Body of pancreas (tissue), 4 donors: ENCODE data around the gene GH1.

Experiments
- POLR2A ChIP-seq, 3 donors: fragments of 450-650 bp; IDR thresholded peaks; one replicate each; pipeline ENCODE4 v1.6.1; 2016; ENCODE audit warnings: antibody characterized with exemption in 3 of 3, mild to moderate bottlenecking in 2 of 3
- TF ChIP-seq, protein P1 (sequence below), 7 experiments: fragments of 450-650 bp in 4 of 7; fragments of 200-600 bp in 3 of 7; sonication (generic) in 3 of 7; IDR thresholded peaks; one replicate each; pipeline ENCODE4 v1.5.1; 2016 to 2019; ENCODE audit warnings: antibody characterized with exemption in 7 of 7

DNA sequence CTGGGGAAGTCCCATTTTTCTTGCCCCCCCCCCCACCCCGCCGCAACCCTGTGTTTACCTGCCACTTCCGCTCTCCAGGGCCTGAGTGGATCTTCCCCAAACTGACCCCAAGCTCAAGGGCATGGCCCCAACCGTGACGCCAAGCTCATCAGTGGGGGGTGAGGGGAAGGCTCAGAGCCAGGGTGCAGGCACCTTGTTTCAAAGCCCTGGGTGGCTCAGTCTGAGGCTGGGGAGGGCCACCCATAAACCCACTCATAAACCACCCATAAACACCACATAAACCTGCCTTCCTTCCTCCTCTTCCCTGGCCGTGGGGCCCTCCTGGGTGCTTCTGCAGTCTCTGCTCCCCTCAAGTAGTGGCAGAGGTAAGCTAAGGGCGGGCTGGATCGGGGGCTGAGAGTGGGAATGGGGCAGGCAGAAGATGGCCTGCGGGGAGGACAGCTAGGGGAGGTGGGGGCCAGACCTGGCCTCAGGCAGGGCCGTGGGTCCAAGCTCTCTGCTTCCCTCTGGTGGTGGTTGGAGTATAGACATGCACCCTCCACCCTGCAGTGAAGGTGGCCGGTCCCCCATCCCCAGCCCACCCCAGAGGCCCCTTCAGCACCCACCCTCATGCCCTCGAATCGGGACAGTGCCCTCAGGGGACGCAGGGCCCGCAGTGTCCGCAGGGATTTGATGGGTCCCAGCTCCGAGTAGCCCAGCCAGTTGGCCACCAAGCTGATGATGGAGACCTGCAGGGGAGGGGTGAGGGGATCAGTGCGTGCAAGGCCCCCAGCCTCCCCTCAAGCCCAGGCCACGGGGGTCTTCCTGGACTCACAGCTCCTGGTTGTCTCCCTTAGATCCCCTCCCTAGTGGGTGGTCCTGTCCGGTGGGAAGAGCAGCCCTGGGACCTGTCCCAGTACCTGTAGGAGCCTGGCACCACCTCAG lies 28.1 kb upstream of the GH1 start:
- TF ChIP-seq, protein P1, sequence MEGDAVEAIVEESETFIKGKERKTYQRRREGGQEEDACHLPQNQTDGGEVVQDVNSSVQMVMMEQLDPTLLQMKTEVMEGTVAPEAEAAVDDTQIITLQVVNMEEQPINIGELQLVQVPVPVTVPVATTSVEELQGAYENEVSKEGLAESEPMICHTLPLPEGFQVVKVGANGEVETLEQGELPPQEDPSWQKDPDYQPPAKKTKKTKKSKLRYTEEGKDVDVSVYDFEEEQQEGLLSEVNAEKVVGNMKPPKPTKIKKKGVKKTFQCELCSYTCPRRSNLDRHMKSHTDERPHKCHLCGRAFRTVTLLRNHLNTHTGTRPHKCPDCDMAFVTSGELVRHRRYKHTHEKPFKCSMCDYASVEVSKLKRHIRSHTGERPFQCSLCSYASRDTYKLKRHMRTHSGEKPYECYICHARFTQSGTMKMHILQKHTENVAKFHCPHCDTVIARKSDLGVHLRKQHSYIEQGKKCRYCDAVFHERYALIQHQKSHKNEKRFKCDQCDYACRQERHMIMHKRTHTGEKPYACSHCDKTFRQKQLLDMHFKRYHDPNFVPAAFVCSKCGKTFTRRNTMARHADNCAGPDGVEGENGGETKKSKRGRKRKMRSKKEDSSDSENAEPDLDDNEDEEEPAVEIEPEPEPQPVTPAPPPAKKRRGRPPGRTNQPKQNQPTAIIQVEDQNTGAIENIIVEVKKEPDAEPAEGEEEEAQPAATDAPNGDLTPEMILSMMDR (IDR thresholded peaks at IDR 0.05) = peak; percentile 46 to 79 (median 51)
- no peak for TF ChIP-seq POLR2A (IDR thresholded peaks at IDR 0.05)
